OCI-LY1 (cell line): ENCODE results near the gene CITED2.

Experiments used
- H2AFZ ChIP-seq: fragments of 200-600 bp; sonication (generic), shearing (Covaris generic); 2 replicates; pipeline ENCODE4 v1.6.0; 2014; ENCODE audit warnings: antibody characterized with exemption, mild to moderate bottlenecking, low read length
- H3F3A ChIP-seq: fragments of 200-600 bp; sonication (generic), shearing (Covaris generic); 2 replicates; pipeline ENCODE4 v1.6.0; 2014; ENCODE audit warnings: mild to moderate bottlenecking, antibody characterized with exemption, low read length, moderate library complexity; ENCODE audit not compliant: insufficient read depth
- H3K27ac ChIP-seq: fragments of 200-600 bp; sonication (generic); 2 replicates; pipeline ENCODE4 v1.5.1; 2014; ENCODE audit warnings: low read length, mixed run types, mild to moderate bottlenecking, low read depth; ENCODE audit not compliant: poor library complexity, severe bottlenecking
- H3K27me3 ChIP-seq: fragments of 200-600 bp; sonication (generic); 2 replicates; pipeline ENCODE4 v1.6.0; 2014; ENCODE audit warnings: antibody characterized with exemption, mild to moderate bottlenecking, low read length, moderate library complexity; ENCODE audit not compliant: insufficient read depth
- H3K36me3 ChIP-seq: fragments of 200-600 bp; sonication (generic); 2 replicates; pipeline ENCODE4 v1.6.1; 2014; ENCODE audit warnings: mild to moderate bottlenecking, antibody characterized with exemption, low read length, moderate library complexity, mixed read lengths; ENCODE audit not compliant: insufficient read depth
- H3K4me1 ChIP-seq: fragments of 200-600 bp; sonication (generic); 2 replicates; pipeline ENCODE4 v1.5.1; 2014; ENCODE audit warnings: mild to moderate bottlenecking, low read length, moderate library complexity; ENCODE audit not compliant: insufficient read depth, severe bottlenecking
- H3K4me2 ChIP-seq: fragments of 200-600 bp; sonication (generic), shearing (Covaris generic); 2 replicates; pipeline ENCODE4 v1.6.1; 2014; ENCODE audit warnings: low read length
- H3K4me3 ChIP-seq: fragments of 200-600 bp; sonication (generic); 2 replicates; pipeline ENCODE4 v1.5.1; 2014; ENCODE audit warnings: low read length, low read depth, mild to moderate bottlenecking, mixed read lengths; ENCODE audit not compliant: poor library complexity, severe bottlenecking
- H3K79me2 ChIP-seq: fragments of 200-600 bp; shearing (Covaris generic); 2 replicates; pipeline ENCODE4 v1.6.1; 2016; ENCODE audit warnings: mixed run types, low read length, mixed read lengths; ENCODE audit not compliant: insufficient read depth
- H3K9ac ChIP-seq: fragments of 200-600 bp; sonication (generic), shearing (Covaris generic); 2 replicates; pipeline ENCODE4 v1.6.1; 2014; ENCODE audit warnings: mild to moderate bottlenecking, low read length, mixed read lengths
- H3K9me2 ChIP-seq: fragments of 200-600 bp; sonication (generic), shearing (Covaris generic); 2 replicates; pipeline ENCODE4 v1.6.1; 2014; ENCODE audit warnings: low read depth, mild to moderate bottlenecking, low read length, mixed read lengths
- H3K9me3 ChIP-seq: fragments of 200-600 bp; shearing (Covaris generic); 2 replicates; pipeline ENCODE4 v1.6.1; 2014; ENCODE audit warnings: low read length, mixed read lengths
- H4K20me1 ChIP-seq: fragments of 200-600 bp; sonication (generic), shearing (Covaris generic); 2 replicates; pipeline ENCODE4 v1.6.0; 2016; ENCODE audit warnings: mild to moderate bottlenecking, low read length; ENCODE audit not compliant: insufficient read depth
- CTCF ChIP-seq: fragments of 200-600 bp; sonication (generic), shearing (Covaris generic); IDR thresholded peaks from 2 replicates; pipeline ENCODE4 v1.5.1; 2017; ENCODE audit warnings: mild to moderate bottlenecking, antibody characterized with exemption, low read length, moderate library complexity, mixed read lengths
- EZH2 ChIP-seq: fragments of 200-600 bp; sonication (generic), shearing (Covaris generic); IDR thresholded peaks from 2 replicates; pipeline ENCODE4 v1.8.0; 2017; ENCODE audit warnings: borderline replicate concordance, mixed run types, mild to moderate bottlenecking, antibody characterized with exemption, low read length, moderate library complexity, mixed read lengths

Gene CITED2

GRCh38 chr6:139381216-139381865, 6.9 kb upstream of the CITED2 start:
- Histone ChIP-seq H2AFZ (no peak overlapping the region), H3K4me1 (peaks cover 10% of the 10 kb centered on the region), H3K27ac (no peak overlapping the region), H3K9me3 (no peaks in the 10 kb centered on the region), H3K9me2 (no peaks in the 10 kb centered on the region), H3K79me2 (no peaks in the 10 kb centered on the region), H3F3A (no peaks in the 10 kb centered on the region), H3K27me3 (no peaks in the 10 kb centered on the region), H3K9ac (no peak overlapping the region), H3K36me3 (no peaks in the 10 kb centered on the region), H4K20me1 (no peaks in the 10 kb centered on the region), H3K4me2 (no peak overlapping the region), H3K4me3 (no peak overlapping the region)
- TF ChIP-seq CTCF (no peak), EZH2 (no peak)

- H3K9me2 ChIP-seq = no peaks in the 10 kb centered on the region
- no peaks in the 10 kb centered on the region for H3K36me3 ChIP-seq
Measured at GRCh38 chr6:139380611-139381010, 6.2 kb upstream of the CITED2 start.

GRCh38 chr6:139380168-139380567, 5.7 kb upstream of the CITED2 start:
- Histone ChIP-seq H3K9ac (no peak overlapping the region), H4K20me1 (no peaks in the 10 kb centered on the region), H3K4me1 (peaks cover 16% of the 10 kb centered on the region), H3K4me2 (no peak overlapping the region), H3K4me3 (no peak overlapping the region), H3F3A (no peaks in the 10 kb centered on the region), H3K9me3 (no peaks in the 10 kb centered on the region), H3K9me2 (no peaks in the 10 kb centered on the region), H3K79me2 (no peaks in the 10 kb centered on the region), H3K27me3 (no peaks in the 10 kb centered on the region), H2AFZ (no peak overlapping the region), H3K36me3 (no peaks in the 10 kb centered on the region), H3K27ac (no peak overlapping the region)
- TF ChIP-seq CTCF (no peak), EZH2 (no peak)

More at GRCh38 chr6:139380611-139381010, 6.2 kb upstream of the CITED2 start:
- TF ChIP-seq CTCF (no peak), EZH2 (no peak)
- H3K9ac ChIP-seq = no peak overlapping the region
- H4K20me1 ChIP-seq = no peaks in the 10 kb centered on the region
- no peaks in the 10 kb centered on the region for H3K79me2 ChIP-seq
- no peak overlapping the region for H3K4me2 ChIP-seq
- no peaks in the 10 kb centered on the region for H3K27me3 ChIP-seq
- peaks cover 16% of the 10 kb centered on the region for H3K4me1 ChIP-seq
- no peaks in the 10 kb centered on the region for H3K9me3 ChIP-seq
- H2AFZ ChIP-seq = no peak overlapping the region
- H3F3A ChIP-seq = no peaks in the 10 kb centered on the region
- H3K27ac ChIP-seq = no peak overlapping the region
- no peak overlapping the region for H3K4me3 ChIP-seq
